GM12873 (cell line): ENCODE data around the gene NDUFAF8.

Experiments used
- TF ChIP-seq, protein P1 (sequence below): IDR thresholded peaks from 2 replicates; pipeline ENCODE4 v1.5.1; 2012; ENCODE audit warnings: low read depth, mild to moderate bottlenecking, moderate library complexity, low read length, control low read depth; ENCODE audit not compliant: insufficient read depth; ENCODE audit errors: missing control alignments

The NDUFAF8 gene

DNA sequence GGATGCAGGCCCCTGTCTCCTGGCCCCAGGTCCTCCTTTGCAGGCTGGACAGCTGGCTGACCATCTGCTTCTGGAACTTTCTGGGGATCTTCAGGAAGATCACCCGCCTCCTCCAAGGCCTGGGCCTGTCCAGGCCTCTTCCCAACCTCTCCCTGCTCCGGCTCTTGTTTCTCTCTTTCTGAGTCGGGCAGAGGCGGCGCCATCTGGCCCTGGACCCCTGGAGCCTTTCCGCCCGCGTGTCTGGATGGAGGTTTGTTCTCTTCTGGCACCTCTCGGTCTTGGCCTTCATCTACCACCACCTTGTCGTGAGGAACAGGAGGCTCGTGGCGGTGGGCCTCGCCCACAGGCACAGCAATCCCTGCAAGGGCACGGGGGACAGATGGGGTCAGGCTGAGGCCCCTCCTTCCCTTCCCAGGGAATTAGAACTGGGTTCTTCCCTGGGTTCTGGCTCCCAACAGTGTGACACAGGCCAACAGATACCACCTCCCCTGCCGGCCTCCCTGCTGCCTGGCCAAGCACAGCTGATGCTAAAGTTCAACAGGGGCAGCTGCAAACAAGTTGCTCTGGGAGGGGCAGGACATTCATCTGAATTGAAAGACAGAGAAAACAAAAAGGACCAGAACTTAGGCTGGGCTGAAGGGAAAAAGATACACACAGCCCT, 13.3 kb downstream of the NDUFAF8 start:
- TF ChIP-seq, protein P1, sequence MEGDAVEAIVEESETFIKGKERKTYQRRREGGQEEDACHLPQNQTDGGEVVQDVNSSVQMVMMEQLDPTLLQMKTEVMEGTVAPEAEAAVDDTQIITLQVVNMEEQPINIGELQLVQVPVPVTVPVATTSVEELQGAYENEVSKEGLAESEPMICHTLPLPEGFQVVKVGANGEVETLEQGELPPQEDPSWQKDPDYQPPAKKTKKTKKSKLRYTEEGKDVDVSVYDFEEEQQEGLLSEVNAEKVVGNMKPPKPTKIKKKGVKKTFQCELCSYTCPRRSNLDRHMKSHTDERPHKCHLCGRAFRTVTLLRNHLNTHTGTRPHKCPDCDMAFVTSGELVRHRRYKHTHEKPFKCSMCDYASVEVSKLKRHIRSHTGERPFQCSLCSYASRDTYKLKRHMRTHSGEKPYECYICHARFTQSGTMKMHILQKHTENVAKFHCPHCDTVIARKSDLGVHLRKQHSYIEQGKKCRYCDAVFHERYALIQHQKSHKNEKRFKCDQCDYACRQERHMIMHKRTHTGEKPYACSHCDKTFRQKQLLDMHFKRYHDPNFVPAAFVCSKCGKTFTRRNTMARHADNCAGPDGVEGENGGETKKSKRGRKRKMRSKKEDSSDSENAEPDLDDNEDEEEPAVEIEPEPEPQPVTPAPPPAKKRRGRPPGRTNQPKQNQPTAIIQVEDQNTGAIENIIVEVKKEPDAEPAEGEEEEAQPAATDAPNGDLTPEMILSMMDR: no peak

DNA sequence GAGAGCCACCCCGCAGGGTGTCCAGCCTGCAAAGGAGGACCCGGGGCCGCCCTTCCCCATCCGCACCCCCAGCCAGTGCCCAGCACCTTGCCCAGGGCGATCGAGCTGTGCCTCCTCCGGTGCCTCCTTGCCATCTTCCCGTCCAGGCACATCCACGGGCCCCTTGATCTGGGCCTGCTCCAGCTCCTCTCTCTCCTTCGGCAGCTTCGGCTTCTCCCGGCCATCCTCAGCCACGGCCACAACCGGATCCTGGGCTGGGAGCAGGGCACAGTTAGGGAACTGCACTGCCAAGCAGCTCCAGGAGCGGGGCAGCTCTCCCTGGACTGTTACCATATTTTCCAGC, 13.8 kb downstream of the NDUFAF8 start:
- TF ChIP-seq, protein P1: no peak

DNA sequence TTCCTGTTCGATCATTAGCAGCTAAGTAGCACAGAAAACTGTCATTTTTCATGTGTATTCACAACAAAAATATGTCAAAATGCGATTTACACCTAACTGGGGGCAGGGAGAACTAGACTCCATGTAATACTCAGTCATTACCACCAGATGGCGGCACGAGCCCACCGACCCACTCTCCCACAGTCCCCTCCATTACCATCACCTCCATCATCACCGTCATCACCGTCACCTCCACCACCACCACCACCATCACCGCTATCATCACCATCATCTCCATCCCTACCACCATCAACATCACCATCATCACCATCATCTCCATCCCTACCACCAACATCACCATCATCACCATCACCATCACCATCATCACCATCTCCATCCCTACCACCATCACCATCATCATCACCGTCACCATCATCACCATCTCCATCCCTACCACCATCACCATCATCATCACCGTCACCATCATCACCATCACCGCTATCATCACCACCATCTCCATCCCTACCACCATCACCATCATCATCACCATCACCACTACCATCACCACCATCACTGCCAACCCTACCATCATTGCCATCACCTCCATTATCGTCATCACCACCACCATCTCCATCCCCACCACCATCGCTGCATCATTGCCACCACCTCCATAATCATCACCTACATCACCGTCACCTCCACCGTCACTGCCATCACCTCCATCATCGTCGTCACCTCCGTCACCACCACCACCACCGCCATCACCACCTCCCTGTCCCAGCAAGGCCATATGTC, 14.4 kb downstream of the NDUFAF8 start:
- TF ChIP-seq, protein P1: peak; percentile 85

DNA sequence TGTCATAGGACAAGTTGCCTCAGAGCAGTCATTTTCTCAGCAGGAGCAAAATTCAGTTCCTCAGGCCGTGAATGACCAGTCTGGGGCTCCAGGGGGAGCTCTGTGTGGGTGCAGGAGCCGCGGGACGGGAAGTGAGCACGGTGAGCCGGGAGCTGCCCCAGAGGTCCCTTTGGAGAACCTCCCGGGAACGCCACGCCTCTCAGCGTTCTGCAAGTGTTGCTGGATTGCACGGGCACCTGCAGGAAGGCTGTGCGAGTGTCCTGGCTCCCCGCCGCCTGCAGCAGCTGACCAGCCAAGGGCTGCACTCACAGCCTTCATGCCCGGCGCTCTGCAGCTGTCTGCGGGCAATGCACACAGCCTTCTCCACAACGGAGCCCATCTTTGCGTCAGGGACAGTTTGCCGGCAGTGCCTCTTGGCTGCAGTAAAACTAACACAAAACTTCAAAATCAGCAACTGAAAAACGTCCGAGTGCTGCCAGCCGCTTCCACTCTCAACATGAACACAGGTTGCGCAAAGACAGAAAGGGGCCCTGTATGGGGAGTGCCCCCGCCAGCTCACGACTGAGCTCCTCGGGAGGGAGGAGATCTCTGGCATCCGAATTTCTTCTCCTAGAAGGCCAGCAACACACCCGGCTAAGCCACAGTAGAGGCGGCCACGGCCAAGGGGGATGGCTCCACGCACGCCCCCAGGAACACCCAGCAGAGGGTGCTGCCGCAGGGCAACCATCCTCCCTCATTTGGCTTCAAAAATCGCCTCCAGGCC, 16.0 kb downstream of the NDUFAF8 start:
- TF ChIP-seq, protein P1: no peak

DNA sequence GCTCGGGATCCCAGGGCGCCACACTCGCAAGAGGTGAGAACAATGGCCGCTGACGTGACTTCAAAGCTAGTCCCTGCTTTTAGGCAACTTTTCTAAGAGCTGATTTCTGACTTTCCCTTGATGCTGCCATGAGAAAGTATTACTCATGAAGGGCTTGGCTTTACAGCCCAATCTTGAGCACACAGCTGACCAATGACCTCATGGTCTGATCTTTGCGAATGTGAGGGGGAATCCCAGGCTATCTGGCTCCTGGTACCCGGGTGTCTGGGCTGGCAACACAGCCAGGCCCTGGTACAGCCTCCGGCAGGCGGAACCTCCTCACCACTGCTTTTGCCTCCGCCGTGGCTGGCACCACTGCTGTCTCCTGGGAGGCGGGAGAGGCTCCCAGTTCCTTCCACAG, 17.5 kb downstream of the NDUFAF8 start:
- TF ChIP-seq, protein P1: no peak

DNA sequence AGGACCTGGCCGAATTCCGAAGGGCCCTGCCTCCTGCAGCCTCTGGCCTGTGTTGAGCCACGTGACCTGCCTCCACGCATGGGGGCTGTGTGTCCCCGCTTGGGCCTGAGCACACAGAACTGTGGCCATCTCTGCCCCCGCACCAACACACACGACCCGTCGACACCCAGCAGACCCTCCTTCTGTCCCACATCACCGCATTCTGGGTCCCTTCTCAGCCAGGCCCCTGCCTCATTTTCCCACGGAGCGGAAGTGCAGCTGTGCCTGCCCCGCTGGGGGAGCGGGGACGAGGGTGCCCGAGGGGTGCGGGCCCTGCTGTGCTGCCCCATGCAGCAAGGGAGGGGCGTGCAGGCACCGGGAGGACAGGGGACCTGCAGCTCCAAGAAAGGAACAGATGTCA, 18.4 kb downstream of the NDUFAF8 start:
- TF ChIP-seq, protein P1: no peak

DNA sequence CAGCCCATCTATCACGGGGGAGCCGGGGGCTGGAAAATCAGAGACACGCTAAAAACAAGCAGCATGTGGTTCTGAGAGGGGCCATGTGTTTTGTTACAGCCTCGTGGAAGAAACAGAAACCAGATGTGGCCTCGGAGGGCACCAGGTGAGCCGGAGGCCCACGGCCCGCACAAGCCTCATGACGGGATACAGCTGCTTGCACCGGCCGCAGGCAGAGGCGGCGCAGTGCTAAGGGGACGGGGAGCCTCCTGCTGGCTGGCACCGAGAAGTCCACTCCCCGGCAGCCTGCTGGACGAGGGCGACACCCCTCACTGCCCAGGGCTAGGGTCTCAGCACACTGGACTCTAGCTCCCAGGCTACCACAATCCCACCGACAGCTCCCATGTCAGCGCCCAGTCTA, 19.2 kb downstream of the NDUFAF8 start:
- TF ChIP-seq, protein P1: no peak
